Measurements from ENCODE around the gene ARAP2.

ARAP2 gene

GRCh38 chr4:36037127-36037526 lies 207.2 kb downstream of the ARAP2 start:
- DNase-seq: no peak

DNA sequence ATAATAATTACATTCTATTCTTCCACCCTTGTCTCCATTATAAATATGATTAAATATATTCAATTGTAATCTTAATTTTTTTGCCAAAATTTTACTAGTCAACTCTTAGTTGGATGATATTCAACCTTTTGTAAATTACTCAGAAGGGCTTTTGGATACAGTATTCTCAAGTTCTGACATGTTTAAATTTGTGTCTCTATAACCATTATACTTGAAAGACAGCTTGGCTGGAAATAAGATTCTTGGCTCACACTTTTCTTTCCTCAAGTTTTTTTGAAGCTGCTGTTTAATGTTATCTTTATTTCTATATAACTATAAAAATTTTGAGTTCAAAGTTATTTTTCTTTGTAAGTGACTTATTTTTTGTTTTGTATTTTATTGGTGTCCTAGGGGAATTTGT lies 214.4 kb downstream of the ARAP2 start:
- DNase-seq: no peak

GRCh38 chr4:36027203-36027602 lies 217.1 kb downstream of the ARAP2 start:
- no peak for DNase-seq

DNA sequence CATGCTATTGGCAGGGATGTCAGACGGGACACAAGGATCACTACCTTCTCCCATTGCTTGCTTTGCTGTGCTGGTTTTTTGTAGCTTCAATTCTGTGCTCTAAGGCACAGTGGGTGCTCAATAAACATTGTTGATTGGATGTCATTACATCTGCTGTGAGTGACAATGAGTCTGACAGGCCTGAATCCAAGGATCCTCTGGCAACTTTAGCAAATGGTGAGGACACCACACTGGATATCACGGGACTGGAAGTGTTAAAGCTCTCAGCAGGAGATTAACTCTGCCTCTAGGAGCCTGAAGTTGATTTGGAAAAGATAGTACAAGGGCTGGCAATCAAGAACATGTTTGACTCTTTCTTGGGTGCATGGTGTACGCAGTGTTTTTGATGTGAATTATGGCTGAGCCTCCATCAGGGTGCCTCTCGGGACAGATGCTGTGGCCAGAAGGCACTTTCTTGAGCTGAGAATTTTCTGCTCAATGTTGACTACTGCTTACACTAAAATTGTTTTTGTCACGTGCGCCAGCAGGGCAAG lies 217.9 kb downstream of the ARAP2 start:
- DNase-seq: no peak

- DNase-seq: no peak
Observed at GRCh38 chr4:36024901-36025660, 219.2 kb downstream of the ARAP2 start.

GRCh38 chr4:36020351-36020750 lies 224.0 kb downstream of the ARAP2 start:
- DNase-seq: no peak
